Endodermal cell (in vitro differentiated cells): ENCODE results near the gene MANF. TPM values are rescaled to one million over a fixed set of nuclear protein-coding genes. Genes with fewer than 3 reads are reported as not detected.
A peak's percentile ranks its signal among the peaks of the same experiment; 100 is the strongest.

ENCODE experiments used
- DNase-seq: peaks from one replicate; pipeline ENCODE4 v3.0.0-alpha.2; 2017
- H3K27ac ChIP-seq: 2 replicates; pipeline ENCODE4 v1.5.1; 2013; ENCODE audit warnings: mild to moderate bottlenecking, low read depth, low read length, moderate library complexity
- H3K27me3 ChIP-seq: 2 replicates; pipeline ENCODE4 v1.6.1; 2013; ENCODE audit warnings: mild to moderate bottlenecking, low read length, moderate library complexity; ENCODE audit not compliant: insufficient read depth, control insufficient read depth, poor library complexity, severe bottlenecking
- H3K36me3 ChIP-seq: 2 replicates; pipeline ENCODE4 v1.7.0; 2013; ENCODE audit warnings: mild to moderate bottlenecking, low read length, moderate library complexity; ENCODE audit not compliant: control insufficient read depth, insufficient read depth
- H3K4me1 ChIP-seq: one replicate; pipeline ENCODE4 v1.7.0; 2013; ENCODE audit warnings: low read length; ENCODE audit not compliant: control insufficient read depth, insufficient read depth
- H3K4me3 ChIP-seq: 2 replicates; pipeline ENCODE4 v1.5.1; 2013; ENCODE audit warnings: mild to moderate bottlenecking, low read length, moderate library complexity
- H3K9ac ChIP-seq: 2 replicates; pipeline ENCODE4 v1.6.1; 2013; ENCODE audit warnings: mild to moderate bottlenecking, low read length, moderate library complexity; ENCODE audit not compliant: poor library complexity, severe bottlenecking; ENCODE audit errors: extremely low read depth
- H3K9me3 ChIP-seq: 2 replicates; pipeline ENCODE4 v1.6.1; 2013; ENCODE audit warnings: mild to moderate bottlenecking, low read length, moderate library complexity; ENCODE audit not compliant: control insufficient read depth
- H3K27ac Mint-ChIP-seq: 2 replicates; pipeline ENCODE4 v1.8.0; 2020; ENCODE audit warnings: mixed read lengths
- H3K27me3 Mint-ChIP-seq: 2 replicates; pipeline ENCODE4 v1.8.0; 2021; ENCODE audit warnings: mild to moderate bottlenecking, mixed read lengths; ENCODE audit not compliant: insufficient read depth
- H3K36me3 Mint-ChIP-seq: 2 replicates; pipeline ENCODE4 v1.8.0; 2020; ENCODE audit warnings: low read depth, mixed read lengths
- H3K4me1 Mint-ChIP-seq: 2 replicates; pipeline ENCODE4 v1.8.0; 2020; ENCODE audit warnings: mixed read lengths
- H3K4me3 Mint-ChIP-seq: 2 replicates; pipeline ENCODE4 v1.8.0; 2020; ENCODE audit warnings: mild to moderate bottlenecking, moderate library complexity, mixed read lengths
- H3K9me3 Mint-ChIP-seq: 2 replicates; pipeline ENCODE4 v1.8.0; 2020; ENCODE audit warnings: mild to moderate bottlenecking, mixed read lengths
- CTCF ChIP-seq: fragments of 200-600 bp; sonication (generic); conservative IDR thresholded peaks from 2 replicates; pipeline ENCODE4 v1.5.0; 2021; ENCODE audit warnings: antibody characterized with exemption, mild to moderate bottlenecking
- WGBS, 2 experiments: methylation state at CpG; one replicate each; pipeline versions ENCODE4 v1.1.5 to v1.1.7; 2013; ENCODE audit warnings: missing lambda C conversion rate in 2 of 2, mixed read lengths in 1 of 2; ENCODE audit not compliant: insufficient coverage in 1 of 2, insufficient read length in 1 of 2; 5-methylcytosine and 5-hydroxymethylcytosine counted together
- long read RNA-seq, 4 experiments: library from polyadenylated mRNA in 2 of 4; library from RNA in 1 of 4; library from capped mRNA in 1 of 4; stranded (forward) in 3 of 4; unstranded in 1 of 4; transcript quantifications; one replicate each; pipeline ENCODE4 v2.0.0, GENCODE V29; 2020 to 2021; ENCODE audit warnings: inconsistent platforms in 1 of 4
- polyA plus RNA-seq, 2 experiments: library from polyadenylated mRNA; stranded (reverse); fragments of 50-300 nt; gene quantifications; one replicate each; pipeline ENCODE4 v1.2.3, GENCODE V29; 2013
- total RNA-seq, 2 donors: library from RNA; stranded (reverse); fragmentation: NEBNext Ultra II Directional in 1 of 2; extraction: Animal tissue kit (Norgen Biotek cat#: 25700) in 1 of 2; gene quantifications; 2 replicates in 1 of 2; 3 replicates in 1 of 2; pipeline ENCODE4 v1.2.1, GENCODE V29; 2021

MANF gene
- 100 to 1,000 TPM; 153 to 225 TPM for total RNA-seq
- polyA plus RNA-seq (2013, experiment 1 of 2) = 176 TPM
- 180 TPM for polyA plus RNA-seq (2013, experiment 2 of 2)
- long read RNA-seq, experiment 1, transcript MANF-204 (4 exons, 1,153 nt) = major isoform, 40 of 51 reads
- long read RNA-seq, experiment 1, partial matches to known transcripts = 3 of 51 reads
- long read RNA-seq, experiment 1, other reads (novel, unspliced or antisense) = 2 of 51 reads
- long read RNA-seq, experiment 2, transcript MANF-204 (4 exons, 1,153 nt) = major isoform, 73 of 77 reads
- long read RNA-seq, experiment 2, partial matches to known transcripts = 2 of 77 reads
- long read RNA-seq, experiment 2, other reads (novel, unspliced or antisense) = 0 of 77 reads
- long read RNA-seq, experiment 3, transcript MANF-204 (4 exons, 1,153 nt) = major isoform, 16 of 16 reads
- long read RNA-seq, experiment 3, partial matches to known transcripts = 0 of 16 reads
- long read RNA-seq, experiment 3, other reads (novel, unspliced or antisense) = 0 of 16 reads
- long read RNA-seq, experiment 4, transcript MANF-204 (4 exons, 1,153 nt) = major isoform, 118 of 119 reads
- long read RNA-seq, experiment 4, partial matches to known transcripts = 0 of 119 reads
- long read RNA-seq, experiment 4, other reads (novel, unspliced or antisense) = 1 of 119 reads

GRCh38 chr3:51384726-51385473 is at the start of gene MANF:
MANF (plus strand) TSS chr3:51385291; CDS start chr3:51385343, 52 bp downstream.
- WGBS, 2 experiments = 0% methylated on average over 8 to 65 of the region's 65 CpGs
- peak; percentile 99 for DNase-seq
- no peaks in the 10 kb centered on the region for H3K9me3 Mint-ChIP-seq

GRCh38 chr3:51336261-51336660 is 48.8 kb upstream of the MANF start:
- H3K4me1 ChIP-seq = peaks cover 13% of the 10 kb centered on the region
- H3K9me3 ChIP-seq = no peaks in the 10 kb centered on the region
- peak; percentile 51 for DNase-seq
- H3K27ac Mint-ChIP-seq = no peak overlapping the region
- 97% methylated on average over 1 of the region's 1 CpG; no CpG with 5 or more reads in 1 of the 2 experiments for WGBS, 2 experiments
- no peak overlapping the region for H3K27ac ChIP-seq
- no peak overlapping the region for H3K4me3 Mint-ChIP-seq
- peak; percentile 44 for TF ChIP-seq CTCF
- peaks cover 26% of the 10 kb centered on the region for H3K4me1 Mint-ChIP-seq
- no peaks in the 10 kb centered on the region for H3K27me3 Mint-ChIP-seq
- peaks cover 4% of the 10 kb centered on the region for H3K36me3 ChIP-seq
- H3K4me3 ChIP-seq = no peak overlapping the region
- H3K36me3 Mint-ChIP-seq = peaks cover 6% of the 10 kb centered on the region
- H3K27me3 ChIP-seq = no peaks in the 10 kb centered on the region
- H3K9me3 Mint-ChIP-seq = no peaks in the 10 kb centered on the region
- no peak overlapping the region for H3K9ac ChIP-seq

More at GRCh38 chr3:51384726-51385473, at the start of gene MANF:
- H3K27ac ChIP-seq = peak within 1 kb of the TSS; percentile 87
- no peaks in the 10 kb centered on the region for H3K27me3 ChIP-seq
- peaks cover 39% of the 10 kb centered on the region for H3K36me3 ChIP-seq
- TF ChIP-seq CTCF = no peak
- Mint-ChIP-seq H3K36me3 (peaks cover 35% of the 10 kb centered on the region), H3K27me3 (no peaks in the 10 kb centered on the region), H3K4me1 (peaks cover 38% of the 10 kb centered on the region), H3K27ac (peak within 1 kb of the TSS; percentile 99), H3K4me3 (peak within 1 kb of the TSS; percentile 99)
- peak within 1 kb of the TSS; percentile 91 for H3K9ac ChIP-seq
- peak within 1 kb of the TSS; percentile 98 for H3K4me3 ChIP-seq
- H3K9me3 ChIP-seq = no peaks in the 10 kb centered on the region
- peaks cover 14% of the 10 kb centered on the region for H3K4me1 ChIP-seq

- Histone ChIP-seq H3K9me3 (no peaks in the 10 kb centered on the region), H3K9ac (no peak overlapping the region), H3K4me1 (peaks cover 13% of the 10 kb centered on the region), H3K27ac (no peak overlapping the region), H3K4me3 (no peak overlapping the region), H3K36me3 (peaks cover 4% of the 10 kb centered on the region), H3K27me3 (no peaks in the 10 kb centered on the region)
- H3K4me1 Mint-ChIP-seq = peaks cover 27% of the 10 kb centered on the region
- H3K9me3 Mint-ChIP-seq = no peaks in the 10 kb centered on the region
- peak; percentile 22 for DNase-seq
- H3K4me3 Mint-ChIP-seq = no peak overlapping the region
- H3K36me3 Mint-ChIP-seq = peaks cover 6% of the 10 kb centered on the region
- TF ChIP-seq CTCF = no peak
- H3K27me3 Mint-ChIP-seq = no peaks in the 10 kb centered on the region
- 89% methylated on average over 1 of the region's 1 CpG; no CpG with 5 or more reads in 1 of the 2 experiments for whole genome bisulfite sequencing, 2 experiments
- H3K27ac Mint-ChIP-seq = no peak overlapping the region
These were observed 47.4 kb upstream of the MANF start for GRCh38 chr3:51337666-51338065.
